Nucleus accumbens (tissue), 56 donors: ENCODE data around the gene UPK1B.
"Not testable (repeated sequence)": the region's sequence is repeated elsewhere in the genome, so short reads cannot be mapped to it uniquely, and the experiment has no call there.

Experiments
- DNase-seq, 56 donors: peaks; one replicate each; lab custom pipeline; 2025; lab: John Stamatoyannopoulos, UW

Gene UPK1B

GRCh38 chr3:119220970-119221667, 47.7 kb downstream of the UPK1B start:
- DNase-seq: no peak

GRCh38 chr3:119221779-119222320, 48.5 kb downstream of the UPK1B start:
- DNase-seq: no peak

DNA sequence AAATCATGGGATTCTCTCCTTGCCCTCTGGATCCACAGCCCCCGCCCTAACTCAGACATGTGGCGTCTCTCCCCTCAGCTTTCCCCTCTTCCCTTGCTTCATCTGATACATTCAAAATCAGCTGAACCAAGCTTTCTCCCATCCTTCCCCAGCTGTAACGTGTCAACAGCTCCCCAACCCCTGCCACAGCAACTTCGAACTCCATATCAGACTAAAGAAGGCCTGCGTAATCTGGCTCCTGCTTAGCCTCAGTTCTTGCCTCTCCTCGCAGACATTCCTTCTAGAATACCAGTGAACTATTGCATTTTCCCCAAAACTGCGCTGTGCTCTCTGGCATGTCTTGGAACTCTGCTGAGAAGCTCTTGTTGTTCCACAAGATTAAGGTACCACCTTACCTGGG, 49.0 kb downstream of the UPK1B start:
- DNase-seq: no peak

GRCh38 chr3:119223511-119223910, 50.1 kb downstream of the UPK1B start:
- DNase-seq: no peak

GRCh38 chr3:119225121-119225520, 51.7 kb downstream of the UPK1B start:
- no peak for DNase-seq

- no peak for DNase-seq
Observed at GRCh38 chr3:119227070-119227850, 53.9 kb downstream of the UPK1B start.

DNA sequence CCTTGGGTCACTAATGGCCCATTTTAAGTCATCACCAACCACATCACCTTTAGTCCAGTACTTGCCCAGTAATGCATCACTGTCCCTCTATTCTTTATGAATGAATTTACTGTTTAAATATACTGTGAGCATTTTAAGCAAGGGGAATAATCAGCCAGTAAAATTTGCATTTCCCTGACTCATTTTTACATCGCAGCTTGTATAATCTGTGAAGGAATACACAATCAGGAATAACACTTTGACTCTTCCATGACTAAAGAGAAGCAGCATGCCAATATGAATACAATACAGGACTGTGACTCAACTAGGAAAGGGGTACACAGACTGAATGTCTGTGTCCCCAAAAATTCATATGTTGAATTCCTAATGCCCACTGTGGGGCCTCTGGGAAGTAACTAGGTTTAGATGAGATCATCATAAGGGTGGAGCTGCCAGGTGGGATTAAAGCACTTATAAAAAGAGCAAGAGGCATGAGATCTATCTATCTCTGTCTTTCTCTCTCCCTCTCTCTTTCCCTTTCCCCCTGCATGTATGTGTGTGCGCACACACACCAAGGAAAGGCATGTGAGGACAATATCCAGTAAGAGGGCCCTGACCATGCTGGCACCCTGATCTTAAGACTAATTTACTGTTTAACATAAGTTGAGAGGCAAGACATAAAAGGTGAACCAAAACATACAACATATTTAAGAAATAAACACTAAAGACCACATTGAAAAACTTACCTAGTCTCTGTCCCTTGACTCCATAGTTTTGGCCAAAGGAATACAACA, 55.2 kb downstream of the UPK1B start:
- no peak for DNase-seq

DNA sequence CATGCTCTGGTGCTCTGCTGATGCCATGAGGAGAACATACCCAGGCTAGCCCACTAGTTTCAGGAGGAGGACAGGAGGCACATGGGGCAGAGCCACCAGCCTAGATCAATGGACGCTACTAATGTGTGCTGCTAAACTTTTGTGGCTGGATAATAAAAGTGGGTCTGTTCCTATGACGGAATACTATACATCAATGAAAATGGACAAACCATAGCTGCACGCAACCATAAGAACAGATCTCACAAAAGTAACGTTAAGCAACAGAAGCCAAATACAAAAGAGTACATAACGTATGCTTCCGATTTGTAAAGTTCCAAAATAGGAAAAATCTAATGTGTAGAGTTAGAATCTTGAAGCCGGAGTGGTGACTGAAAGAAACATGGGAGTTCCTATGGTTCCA, 55.8 kb downstream of the UPK1B start:
- no peak for DNase-seq

DNA sequence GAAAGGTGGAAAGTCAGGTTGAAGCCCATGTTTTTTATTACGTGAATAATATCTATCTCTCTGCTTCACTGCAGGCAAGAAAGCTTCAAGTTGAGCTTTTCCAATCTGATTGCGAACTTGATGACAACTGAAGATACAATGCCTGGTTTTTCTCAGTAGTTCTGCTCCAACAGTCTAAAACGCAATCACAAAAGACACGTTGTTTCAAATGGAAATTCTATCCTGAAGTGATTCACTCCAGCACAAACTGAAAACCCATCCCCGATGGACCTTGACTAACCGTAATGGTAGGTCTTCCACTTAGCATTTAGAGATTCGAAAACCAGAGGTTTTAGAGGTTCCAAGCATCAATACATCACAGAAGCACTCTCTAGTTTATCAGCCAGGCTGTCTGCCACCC, 56.7 kb downstream of the UPK1B start:
- DNase-seq: no peak

GRCh38 chr3:119230745-119231144, 57.3 kb downstream of the UPK1B start:
- no peak for DNase-seq

- DNase-seq: no peak
Observed at GRCh38 chr3:119234610-119235009, 61.2 kb downstream of the UPK1B start.

- DNase-seq: no peak
Observed at GRCh38 chr3:119235151-119235550, 61.8 kb downstream of the UPK1B start.

GRCh38 chr3:119236756-119237155, 63.4 kb downstream of the UPK1B start:
- DNase-seq: no peak

DNA sequence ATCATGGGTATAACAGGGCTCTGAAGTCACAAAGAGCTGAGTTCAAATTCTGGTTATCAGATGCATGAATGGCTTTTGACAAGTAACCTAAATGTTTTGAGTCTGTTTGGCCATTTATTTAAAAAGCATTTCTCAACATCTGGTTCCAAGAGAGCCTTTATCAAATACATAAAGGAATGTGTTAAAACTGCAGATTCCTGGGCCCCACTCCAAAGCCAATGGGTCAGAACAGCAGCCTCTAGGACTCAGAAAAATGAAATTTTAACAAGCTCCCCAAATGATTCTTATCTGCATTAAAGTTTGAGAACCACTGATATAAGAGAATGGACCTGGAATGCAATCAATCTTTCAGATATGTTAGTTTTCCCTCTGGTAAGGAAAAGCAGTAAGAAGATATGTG, 63.9 kb downstream of the UPK1B start:
- no peak for DNase-seq

DNA sequence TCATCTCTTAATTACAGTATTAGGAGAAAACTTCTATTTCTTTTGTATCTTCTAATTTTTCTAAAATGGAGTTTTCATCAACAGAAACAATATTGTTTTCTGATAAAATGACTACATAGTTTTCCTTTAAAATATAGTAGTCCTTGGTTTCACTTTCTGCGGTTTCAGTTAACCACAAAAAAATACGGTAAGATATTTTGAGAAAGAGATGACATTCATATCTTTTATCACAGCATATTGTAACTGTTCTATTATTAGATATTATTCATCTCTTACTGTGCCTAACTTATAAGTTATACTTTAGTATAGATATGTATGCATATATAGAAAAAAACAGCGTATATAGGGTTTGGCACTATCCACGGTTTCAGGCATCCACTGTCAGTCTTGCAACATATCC, 65.0 kb downstream of the UPK1B start:
- no peak for DNase-seq

DNA sequence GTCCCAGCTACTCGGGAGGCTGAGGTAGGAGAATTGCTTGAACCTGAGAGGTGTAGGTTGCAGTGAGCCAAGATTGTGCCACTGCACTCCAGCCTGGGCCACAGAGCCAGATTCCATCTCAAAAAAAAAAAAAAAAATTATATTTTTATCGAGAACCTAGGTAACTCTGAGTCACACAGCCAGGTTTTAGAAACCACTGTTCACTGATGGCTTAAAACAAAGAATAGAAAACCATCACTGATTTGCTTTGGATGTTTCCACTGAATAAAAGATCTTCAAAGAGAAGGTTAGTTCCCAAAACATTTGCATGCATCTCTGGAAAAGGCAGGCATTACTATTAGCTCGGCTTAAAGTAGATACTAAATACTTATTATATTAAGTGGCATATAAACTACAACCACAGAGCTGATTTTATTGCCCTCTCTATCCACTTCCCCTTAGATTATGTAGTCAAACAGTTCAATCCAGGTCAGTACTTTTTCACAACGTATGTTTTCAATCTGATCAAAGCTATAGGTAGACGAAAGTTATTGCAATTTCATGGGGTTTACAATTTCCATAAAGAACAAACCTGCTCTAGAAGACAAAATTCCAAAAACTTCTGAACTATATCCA, 65.9 kb downstream of the UPK1B start:
- DNase-seq: no peak

- DNase-seq: peak in 17 of 56 donors; percentile 13 to 69 (median 52)
Observed at GRCh38 chr3:119240101-119240590, 66.7 kb downstream of the UPK1B start.

DNA sequence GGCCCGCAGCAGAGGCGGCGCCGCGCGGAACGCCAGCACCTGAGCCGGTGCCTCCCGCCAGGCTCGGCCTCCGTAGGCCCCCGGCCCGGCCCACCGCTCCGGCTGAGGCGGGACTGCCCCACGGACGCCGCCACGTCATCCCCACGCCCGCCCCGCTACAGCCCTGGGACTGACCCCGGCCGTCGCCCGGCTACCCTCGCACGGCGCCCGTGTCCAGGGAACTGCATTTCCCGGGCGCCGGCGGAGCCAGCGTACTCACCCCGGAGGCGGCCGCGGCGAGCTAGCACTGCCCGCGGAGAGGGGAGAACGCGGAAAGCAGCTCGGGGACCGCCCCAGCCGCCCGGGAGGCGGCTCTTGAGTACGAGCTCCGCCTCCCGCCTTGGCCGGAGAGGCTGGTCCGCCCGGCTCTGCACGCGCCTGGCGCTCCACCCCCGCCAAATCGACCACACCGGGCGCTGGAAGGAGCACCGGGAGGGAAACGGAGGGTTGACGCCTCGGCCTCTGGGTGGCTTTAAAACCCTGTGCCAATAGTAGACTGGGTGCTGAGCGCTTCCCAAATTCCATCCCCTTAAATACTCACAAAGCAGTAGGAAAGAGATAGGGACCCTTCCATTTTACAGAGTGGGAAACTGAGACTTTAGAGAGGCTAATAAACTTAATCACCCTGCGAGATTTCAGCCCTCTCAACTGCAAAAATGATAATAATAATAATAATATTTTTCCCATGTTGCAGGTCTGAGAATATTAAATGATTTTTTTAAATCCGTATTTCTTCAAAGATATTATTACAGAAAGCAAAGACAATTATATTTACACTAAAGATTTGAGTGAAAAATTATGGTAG, 67.4 kb downstream of the UPK1B start, which contains the start of gene B4GALT4:
Gene B4GALT4, minus strand, starts transcription at position 288 of the 844 bp plus-strand sequence. CDS start 10,779 bp downstream, outside the sequence.
- DNase-seq: peak in 54 of 56 donors; percentile 27 to 85 (median 70)

DNA sequence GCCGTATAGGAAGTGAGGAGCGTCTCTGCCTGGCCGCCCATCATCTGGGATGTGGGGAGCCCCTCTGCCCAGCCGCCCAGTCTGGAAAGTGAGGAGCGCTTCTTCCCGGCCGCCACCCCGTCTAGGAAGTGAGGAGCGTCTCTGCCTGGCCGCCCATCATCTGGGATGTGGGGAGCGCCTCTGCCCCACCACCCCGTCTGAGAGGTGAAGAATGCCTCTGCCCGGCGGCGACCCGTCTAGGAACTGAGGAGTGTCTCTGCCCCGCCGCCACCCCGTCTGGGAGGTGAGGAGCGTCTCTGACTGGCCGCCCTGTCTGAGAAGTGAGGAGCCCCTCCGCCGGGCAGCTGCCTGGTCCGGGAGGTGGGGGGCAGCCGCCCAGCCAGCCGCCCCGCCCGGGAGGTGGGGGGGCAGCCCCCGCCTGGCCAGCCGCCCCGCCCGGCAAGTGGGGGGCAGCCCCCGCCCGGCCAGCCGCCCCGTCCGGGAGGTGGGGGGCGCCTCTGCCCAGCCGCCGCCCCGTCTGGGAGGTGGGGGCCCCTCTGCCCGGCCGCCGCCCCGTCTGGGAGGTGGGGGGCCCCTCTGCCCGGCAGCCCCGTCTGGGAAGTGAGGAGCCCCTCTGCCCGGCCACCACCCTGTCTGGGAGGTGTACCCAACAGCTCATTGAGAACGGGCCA, 69.1 kb downstream of the UPK1B start:
- not testable (repeated sequence) for DNase-seq
